Tibial artery (tissue), 4 donors: ENCODE measurements around the gene RNU6-7.
A peak's percentile ranks its signal among the peaks of the same experiment; 100 is the strongest.

Experiments used
- DNase-seq, 2 donors: peaks; one replicate each; pipeline ENCODE4 v3.0.0-alpha.2; 2019
- H3K27ac ChIP-seq, 2 donors: fragments of 200-600 bp; sonication (generic) in 1 of 2; 1 replicate in 1 of 2; 2 replicates in 1 of 2; pipeline ENCODE4 v1.5.1; 2018 to 2019; ENCODE audit warnings: mild to moderate bottlenecking in 1 of 2
- H3K27me3 ChIP-seq, 2 donors: fragments of 200-600 bp; sonication (generic) in 1 of 2; one replicate each; pipeline versions ENCODE4 v1.5.1 to v1.6.0; 2016 to 2019
- H3K36me3 ChIP-seq, 3 donors: fragments of 200-600 bp; sonication (generic) in 2 of 3; one replicate each; pipeline ENCODE4 v1.5.1; 2016 to 2019; ENCODE audit warnings: mild to moderate bottlenecking in 2 of 3
- H3K4me1 ChIP-seq, 4 donors: fragments of 200-600 bp; sonication (generic) in 2 of 4; 1 replicate in 3 of 4; 2 replicates in 1 of 4; pipeline ENCODE4 v1.5.1; 2016 to 2019
- H3K4me3 ChIP-seq, 2 donors: fragments of 200-600 bp; sonication (generic) in 1 of 2; 1 replicate in 1 of 2; 2 replicates in 1 of 2; pipeline ENCODE4 v1.5.1; 2018 to 2019; ENCODE audit warnings: mild to moderate bottlenecking in 2 of 2
- H3K9me3 ChIP-seq, 3 donors: fragments of 200-600 bp; sonication (generic) in 1 of 3; one replicate each; pipeline ENCODE4 v1.5.1; 2016 to 2019
- CTCF ChIP-seq, 2 experiments: fragments of 200-600 bp in 1 of 2; fragments of 450-650 bp in 1 of 2; IDR thresholded peaks; one replicate each; pipeline ENCODE4 v1.5.1; 2017 to 2019; ENCODE audit warnings: antibody characterized with exemption in 2 of 2, mild to moderate bottlenecking in 1 of 2, moderate library complexity in 1 of 2
- intact Hi-C: fragments of 100-400 bp; cut with DNase I; formaldehyde crosslinking; loops from one replicate; pipeline ENCODE4 v1.15.0; 2023; ENCODE audit warnings: low total_unique reads

Gene RNU6-7

GRCh38 chr14:32212833-32213232, 11.0 kb downstream of the RNU6-7 start:
- intact Hi-C loops: no loop called here

GRCh38 chr14:32217301-32217700, 15.5 kb downstream of the RNU6-7 start:
- no peak overlapping the region for H3K27ac ChIP-seq
- intact Hi-C loops: no loop called here
- no peaks in the 10 kb centered on the region for H3K9me3 ChIP-seq

More at GRCh38 chr14:32212833-32213232, 11.0 kb downstream of the RNU6-7 start:
- Histone ChIP-seq H3K4me3 (no peak overlapping the region), H3K36me3 (no peaks in the 10 kb centered on the region), H3K27ac (no peak overlapping the region), H3K4me1 (no peaks in the 10 kb centered on the region), H3K9me3 (no peaks in the 10 kb centered on the region), H3K27me3 (no peaks in the 10 kb centered on the region)
- no peak for DNase-seq
- TF ChIP-seq CTCF (IDR thresholded peaks at IDR 0.05): no peak

GRCh38 chr14:32224737-32225377, 23.0 kb downstream of the RNU6-7 start:
- peaks cover 0 to 23% (median 0%) of the 10 kb centered on the region in 4 donors for H3K4me1 ChIP-seq
- intact Hi-C loops: no loop called here
- no peaks in the 10 kb centered on the region for H3K9me3 ChIP-seq
- DNase-seq: peak in 1 of 2 donors; percentile 70
- peak; percentile 25 to 34 for TF ChIP-seq CTCF (IDR thresholded peaks at IDR 0.05)
- peak overlapping the region; percentile 20 to 53 for H3K27ac ChIP-seq
- no peaks in the 10 kb centered on the region for H3K27me3 ChIP-seq
- H3K36me3 ChIP-seq: no peaks in the 10 kb centered on the region
- no peak overlapping the region for H3K4me3 ChIP-seq

More at GRCh38 chr14:32217301-32217700, 15.5 kb downstream of the RNU6-7 start:
- Histone ChIP-seq H3K36me3 (no peaks in the 10 kb centered on the region), H3K4me3 (no peak overlapping the region), H3K4me1 (no peaks in the 10 kb centered on the region), H3K27me3 (no peaks in the 10 kb centered on the region)
- no peak for DNase-seq
- no peak for TF ChIP-seq CTCF (IDR thresholded peaks at IDR 0.05)

GRCh38 chr14:32225378-32225920, 23.6 kb downstream of the RNU6-7 start:
- DNase-seq: no peak
- TF ChIP-seq CTCF (IDR thresholded peaks at IDR 0.05): no peak
- Histone ChIP-seq H3K36me3 (no peaks in the 10 kb centered on the region), H3K4me3 (no peak overlapping the region), H3K9me3 (no peaks in the 10 kb centered on the region), H3K4me1 (peaks cover 0 to 29% (median 0%) of the 10 kb centered on the region in 4 donors), H3K27ac (peak overlapping the region; percentile 20 to 53), H3K27me3 (no peaks in the 10 kb centered on the region)
- intact Hi-C loops: no loop called here

- no peaks in the 10 kb centered on the region for H3K27me3 ChIP-seq
- intact Hi-C loops: no loop called here
- H3K4me3 ChIP-seq: no peak overlapping the region
- TF ChIP-seq CTCF (IDR thresholded peaks at IDR 0.05): no peak
- H3K4me1 ChIP-seq: peaks cover 0 to 35% (median 1%) of the 10 kb centered on the region in 4 donors
- H3K27ac ChIP-seq: no peak overlapping the region
- no peaks in the 10 kb centered on the region for H3K9me3 ChIP-seq
- DNase-seq: no peak
- no peaks in the 10 kb centered on the region for H3K36me3 ChIP-seq
These were observed 24.2 kb downstream of the RNU6-7 start for GRCh38 chr14:32226056-32226455.
